Neuronal stem cell (in vitro differentiated cells): ENCODE measurements around the gene RIPOR3.

Experiments
- DNase-seq: peaks from one replicate; pipeline ENCODE4 v3.0.0-alpha.2; 2013; ENCODE audit warnings: low spot score
- H2AFZ ChIP-seq: one replicate; pipeline ENCODE4 v1.6.1; 2013; ENCODE audit warnings: mild to moderate bottlenecking, low read length, inconsistent platforms
- H2AK5ac ChIP-seq: 2 replicates; pipeline ENCODE4 v1.6.1; 2013; ENCODE audit warnings: low read depth, mild to moderate bottlenecking, inconsistent platforms, low read length, moderate library complexity, mixed read lengths
- H2BK120ac ChIP-seq: 2 replicates; pipeline ENCODE4 v1.6.1; 2013; ENCODE audit warnings: low read depth, mild to moderate bottlenecking, inconsistent platforms, low read length, moderate library complexity, mixed read lengths
- H2BK12ac ChIP-seq: one replicate; pipeline ENCODE4 v1.6.1; 2013; ENCODE audit warnings: low read length, inconsistent platforms
- H2BK15ac ChIP-seq: 2 replicates; pipeline ENCODE4 v1.6.1; 2013; ENCODE audit warnings: mild to moderate bottlenecking, low read length, inconsistent platforms, mixed read lengths
- H2BK5ac ChIP-seq: one replicate; pipeline ENCODE4 v1.6.1; 2013; ENCODE audit warnings: inconsistent platforms, mild to moderate bottlenecking, low read length, moderate library complexity
- H3K14ac ChIP-seq: one replicate; pipeline ENCODE4 v1.6.1; 2013; ENCODE audit warnings: low read length, inconsistent platforms
- H3K18ac ChIP-seq: 2 replicates; pipeline ENCODE4 v1.6.1; 2013; ENCODE audit warnings: low read length, inconsistent platforms
- H3K23ac ChIP-seq: 2 replicates; pipeline ENCODE4 v1.6.1; 2013; ENCODE audit warnings: low read depth, mild to moderate bottlenecking, mixed read lengths, low read length, inconsistent platforms; ENCODE audit not compliant: poor library complexity
- H3K27ac ChIP-seq: replicated peaks from 3 replicates; pipeline ENCODE4 v1.5.1; 2013; ENCODE audit warnings: low read length, inconsistent platforms
- H3K27me3 ChIP-seq, 3 experiments: 2 replicates each; pipeline ENCODE4 v1.6.1; 2013; ENCODE audit warnings: low read length in 3 of 3, mild to moderate bottlenecking in 2 of 3, inconsistent platforms in 1 of 3, low read depth in 1 of 3, mixed read lengths in 1 of 3, moderate library complexity in 1 of 3; ENCODE audit not compliant: control insufficient read depth in 3 of 3, insufficient read depth in 3 of 3
- H3K36me3 ChIP-seq, 2 donors: replicated peaks in 1 of 2; 2 replicates each; pipeline ENCODE4 v1.6.1; 2013; ENCODE audit warnings: low read length in 2 of 2; ENCODE audit not compliant: control insufficient read depth in 2 of 2, insufficient read depth in 2 of 2
- H3K4ac ChIP-seq: 2 replicates; pipeline ENCODE4 v1.6.1; 2013; ENCODE audit warnings: inconsistent platforms, mild to moderate bottlenecking, low read length, moderate library complexity
- H3K4me1 ChIP-seq, 2 donors: 1 replicate in 1 of 2; 2 replicates in 1 of 2; pipeline ENCODE4 v1.6.1; 2013; ENCODE audit warnings: low read length in 2 of 2, low read depth in 1 of 2; ENCODE audit not compliant: control insufficient read depth in 2 of 2, insufficient read depth in 1 of 2
- H3K4me2 ChIP-seq: one replicate; pipeline ENCODE4 v1.6.1; 2013; ENCODE audit warnings: mild to moderate bottlenecking, low read length, inconsistent platforms; ENCODE audit not compliant: insufficient read depth, poor library complexity, severe bottlenecking
- H3K4me3 ChIP-seq, 2 donors: 2 replicates each; pipeline ENCODE4 v1.5.1; 2013; ENCODE audit warnings: low read length in 2 of 2, mild to moderate bottlenecking in 2 of 2, inconsistent platforms in 1 of 2, moderate library complexity in 1 of 2
- H3K79me1 ChIP-seq: one replicate; pipeline ENCODE4 v1.6.1; 2013; ENCODE audit warnings: low read depth, mild to moderate bottlenecking, inconsistent platforms, low read length, moderate library complexity
- H3K9ac ChIP-seq: one replicate; pipeline ENCODE4 v1.6.1; 2013; ENCODE audit warnings: mild to moderate bottlenecking, low read depth, low read length, inconsistent platforms; ENCODE audit not compliant: poor library complexity
- H3K9me3 ChIP-seq, 2 donors: replicated peaks in 1 of 2; 2 replicates each; pipeline versions ENCODE3 to v1.6.1; 2013; ENCODE audit warnings: low read length in 2 of 2, mild to moderate bottlenecking in 2 of 2, inconsistent platforms in 1 of 2, low read depth in 1 of 2, mixed read lengths in 1 of 2, moderate library complexity in 1 of 2; ENCODE audit not compliant: control insufficient read depth in 2 of 2, insufficient read depth in 1 of 2
- H4K8ac ChIP-seq: one replicate; pipeline ENCODE4 v1.6.1; 2013; ENCODE audit warnings: low read depth, mild to moderate bottlenecking, inconsistent platforms, low read length, moderate library complexity
- H4K91ac ChIP-seq: one replicate; pipeline ENCODE4 v1.6.1; 2013; ENCODE audit warnings: low read length, low read depth, mild to moderate bottlenecking, inconsistent platforms; ENCODE audit not compliant: poor library complexity
- WGBS, 2 donors: extraction: QIAGEN DNeasy Blood & Tissue Kit; methylation state at CpG; one replicate each; pipeline ENCODE4 v1.1.7; 2013; ENCODE audit warnings: missing lambda C conversion rate in 2 of 2, mixed read lengths in 1 of 2; ENCODE audit not compliant: insufficient read length in 2 of 2, insufficient replicate concordance in 1 of 2; ENCODE audit errors: extremely low coverage in 2 of 2; 5-methylcytosine and 5-hydroxymethylcytosine counted together

Gene RIPOR3

DNA sequence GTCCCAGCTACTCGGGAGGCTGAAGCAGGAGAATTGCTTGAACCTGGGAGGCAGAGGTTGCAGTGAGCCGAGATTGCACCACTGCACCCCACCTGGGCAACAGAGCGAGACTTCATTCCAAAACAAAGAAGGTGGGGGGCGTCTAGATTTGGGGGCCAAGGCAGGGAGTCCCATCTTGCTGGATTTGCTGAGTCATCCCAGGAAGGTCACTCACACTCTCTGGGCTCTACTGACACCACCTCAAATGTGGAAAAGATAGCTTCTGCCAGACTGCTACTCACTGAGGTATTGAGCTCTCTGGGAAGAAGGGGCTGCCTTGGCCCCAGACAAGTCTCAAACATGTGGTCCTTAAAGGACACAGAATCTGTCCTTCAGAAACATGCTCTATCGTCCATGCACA lies 74.3 kb downstream of the RIPOR3 start:
- no peak overlapping the region for H4K8ac ChIP-seq
- H3K9me3 ChIP-seq: peaks cover 5 to 12% of the 10 kb centered on the region in 2 donors
- H3K4me1 ChIP-seq: peaks cover 0 to 2% of the 10 kb centered on the region in 2 donors
- H3K27me3 ChIP-seq: no peaks in the 10 kb centered on the region
- H2BK12ac ChIP-seq: no peak overlapping the region
- no peak overlapping the region for H2AK5ac ChIP-seq
- DNase-seq: no peak
- H3K4me2 ChIP-seq: no peak overlapping the region
- H4K91ac ChIP-seq: no peak overlapping the region
- no CpG with 5 or more reads among the region's 5 CpGs for WGBS, 2 donors
- no peak overlapping the region for H3K9ac ChIP-seq
- no peak overlapping the region for H3K14ac ChIP-seq
- H3K36me3 ChIP-seq: peaks cover 0 to 1% of the 10 kb centered on the region in 2 donors
- H3K27ac ChIP-seq: no peak overlapping the region
- H2BK15ac ChIP-seq: no peak overlapping the region
- no peak overlapping the region for H3K18ac ChIP-seq
- H2BK120ac ChIP-seq: no peak overlapping the region
- no peak overlapping the region for H3K4me3 ChIP-seq
- no peak overlapping the region for H2BK5ac ChIP-seq
- H2AFZ ChIP-seq: no peak overlapping the region
- H3K23ac ChIP-seq: no peak overlapping the region
- no peak overlapping the region for H3K4ac ChIP-seq
- H3K79me1 ChIP-seq: no peaks in the 10 kb centered on the region

GRCh38 chr20:50615407-50615806 lies 75.9 kb downstream of the RIPOR3 start:
- no peak overlapping the region for H2BK15ac ChIP-seq
- no peak overlapping the region for H4K8ac ChIP-seq
- no peak overlapping the region for H2AK5ac ChIP-seq
- H3K18ac ChIP-seq: no peak overlapping the region
- no peak overlapping the region for H2BK5ac ChIP-seq
- H3K4me3 ChIP-seq: no peak overlapping the region
- no peak overlapping the region for H3K23ac ChIP-seq
- H3K27ac ChIP-seq: no peak overlapping the region
- H3K4me1 ChIP-seq: peaks cover 0 to 4% of the 10 kb centered on the region in 2 donors
- H3K79me1 ChIP-seq: no peaks in the 10 kb centered on the region
- H3K9me3 ChIP-seq: peaks cover 0 to 1% of the 10 kb centered on the region in 2 donors
- no peak overlapping the region for H3K14ac ChIP-seq
- H3K4me2 ChIP-seq: no peak overlapping the region
- H3K4ac ChIP-seq: no peak overlapping the region
- no peak overlapping the region for H4K91ac ChIP-seq
- WGBS, 2 donors: no CpG with 5 or more reads among the region's 6 CpGs
- H3K27me3 ChIP-seq: peaks cover 0 to 2% (median 0%) of the 10 kb centered on the region in 3 experiments
- H2BK120ac ChIP-seq: no peak overlapping the region
- no peak overlapping the region for H3K9ac ChIP-seq
- no peak for DNase-seq
- H3K36me3 ChIP-seq: peaks cover 0 to 1% of the 10 kb centered on the region in 2 donors
- no peak overlapping the region for H2AFZ ChIP-seq
- no peak overlapping the region for H2BK12ac ChIP-seq

GRCh38 chr20:50613438-50614169 lies 77.7 kb downstream of the RIPOR3 start:
- Histone ChIP-seq H3K23ac (no peak overlapping the region), H3K27ac (no peak overlapping the region), H2AK5ac (no peak overlapping the region), H4K91ac (no peak overlapping the region), H2BK120ac (no peak overlapping the region), H3K14ac (no peak overlapping the region), H3K4me1 (peaks cover 0 to 4% of the 10 kb centered on the region in 2 donors), H2BK12ac (no peak overlapping the region), H2BK15ac (no peak overlapping the region), H3K4ac (no peak overlapping the region), H3K18ac (peak overlapping the region; percentile 33), H3K27me3 (peaks cover 0 to 2% (median 0%) of the 10 kb centered on the region in 3 experiments), H3K9ac (peak overlapping the region; percentile 22), H2BK5ac (no peak overlapping the region), H3K79me1 (no peaks in the 10 kb centered on the region), H3K4me2 (no peak overlapping the region), H3K4me3 (no peak overlapping the region), H2AFZ (no peak overlapping the region), H3K36me3 (peaks cover 0 to 1% of the 10 kb centered on the region in 2 donors), H3K9me3 (peaks cover 0 to 1% of the 10 kb centered on the region in 2 donors), H4K8ac (no peak overlapping the region)
- WGBS, 2 donors: no CpG with 5 or more reads among the region's 15 CpGs
- DNase-seq: no peak

GRCh38 chr20:50611128-50611810 lies 80.1 kb downstream of the RIPOR3 start:
- H3K4me2 ChIP-seq: no peak overlapping the region
- no peak overlapping the region for H2BK15ac ChIP-seq
- no peak overlapping the region for H2AK5ac ChIP-seq
- H3K27ac ChIP-seq: no peak overlapping the region
- H2AFZ ChIP-seq: no peak overlapping the region
- peaks cover 0 to 1% of the 10 kb centered on the region in 2 donors for H3K36me3 ChIP-seq
- H4K8ac ChIP-seq: no peak overlapping the region
- no peak overlapping the region for H3K23ac ChIP-seq
- no peak overlapping the region for H3K4ac ChIP-seq
- H2BK12ac ChIP-seq: no peak overlapping the region
- H4K91ac ChIP-seq: no peak overlapping the region
- H3K27me3 ChIP-seq: peaks cover 0 to 5% (median 0%) of the 10 kb centered on the region in 3 experiments
- no peak overlapping the region for H3K14ac ChIP-seq
- H2BK5ac ChIP-seq: no peak overlapping the region
- no peak overlapping the region for H3K9ac ChIP-seq
- no peak overlapping the region for H2BK120ac ChIP-seq
- DNase-seq: no peak
- peaks cover 0 to 1% of the 10 kb centered on the region in 2 donors for H3K9me3 ChIP-seq
- H3K18ac ChIP-seq: no peak overlapping the region
- H3K79me1 ChIP-seq: no peaks in the 10 kb centered on the region
- no CpG with 5 or more reads among the region's 15 CpGs for WGBS, 2 donors
- H3K4me3 ChIP-seq: no peak overlapping the region
- H3K4me1 ChIP-seq: peaks cover 0 to 4% of the 10 kb centered on the region in 2 donors
